ENCODE results near the gene DMPK. TPM values are rescaled to one million over a fixed set of nuclear protein-coding genes. Genes with fewer than 3 reads are reported as not detected.

DMPK gene
- total and polyA plus RNA-seq, 9 of the 15 experiments (the other 6 are each of a cell fraction or from before 2014, with no cell fraction given), result 0.24 to 31.3 (median 7.3) TPM

DNA sequence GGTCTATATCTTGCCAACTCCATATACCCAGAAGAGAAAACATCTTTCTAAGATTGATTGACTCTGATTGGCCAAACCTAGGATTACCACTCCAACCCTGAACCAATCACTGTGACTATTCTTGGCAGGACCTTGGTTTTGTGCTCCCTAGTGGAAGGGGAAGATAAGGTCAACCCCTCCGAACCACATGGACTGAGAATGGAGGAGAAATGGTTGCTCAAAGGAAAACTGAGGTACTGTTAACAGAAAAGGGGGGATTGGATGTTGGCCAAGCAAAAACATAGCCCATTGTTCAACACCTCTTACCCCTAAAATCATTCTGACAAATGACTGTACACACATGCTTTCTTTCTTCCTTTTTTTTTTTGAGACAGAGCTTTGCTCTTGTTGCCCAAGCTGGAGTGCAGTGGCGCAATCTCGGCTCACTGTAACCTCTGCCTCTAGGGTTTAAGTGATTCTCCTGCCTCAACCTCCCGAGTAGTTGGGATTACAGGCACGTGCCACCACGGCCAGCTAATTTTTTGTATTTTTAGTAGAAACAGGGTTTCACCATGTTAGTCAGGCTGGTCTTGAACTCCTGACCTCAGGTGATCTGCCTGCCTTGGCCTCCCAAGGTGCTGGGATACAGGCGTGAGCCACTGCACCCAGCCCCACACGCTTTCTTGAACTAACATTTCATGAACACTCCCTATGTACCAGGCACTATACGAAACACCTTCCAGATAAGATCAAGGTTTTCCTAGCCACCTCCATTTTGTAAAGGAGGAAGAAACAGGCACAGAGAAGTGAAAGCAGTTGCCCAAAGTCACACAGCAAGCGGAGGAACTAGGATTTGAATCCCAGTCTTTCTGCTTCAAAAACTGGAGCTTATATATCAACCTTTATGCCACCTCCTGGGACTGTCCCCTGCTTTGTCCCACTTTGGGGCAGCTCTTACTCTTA, 42.5 kb downstream of the DMPK start (continued):
- TF ChIP-seq HNRNPH1 (optimal IDR thresholded peaks at IDR 0.05; ENCODE audit: low read depth, low read length) (no peak), CHD4 (IDR thresholded peaks at IDR 0.05; ENCODE audit: insufficient read depth, insufficient replicate concordance, low read depth, low read length, poor library complexity, severe bottlenecking) (no peak), ZNF785 (CRISPR knock-in tag; IDR thresholded peaks at IDR 0.05) (no peak), RNF2 (IDR thresholded peaks at IDR 0.05) (no peak), ZNF431 (CRISPR knock-in tag; IDR thresholded peaks at IDR 0.05) (no peak), TEAD2 (tag; IDR thresholded peaks at IDR 0.05) (no peak), ZNF41 (CRISPR knock-in tag; conservative IDR thresholded peaks at IDR 0.05) (no peak), ZBTB7A (IDR thresholded peaks at IDR 0.05; ENCODE audit: borderline replicate concordance, control insufficient read depth, low read depth, low read length) (no peak), ZKSCAN1 (IDR thresholded peaks at IDR 0.05; ENCODE audit: low read depth, low read length) (no peak), MECOM (CRISPR knock-in tag; IDR thresholded peaks at IDR 0.05) (no peak), TFAM (CRISPR knock-in tag; conservative IDR thresholded peaks at IDR 0.05) (no peak), FOSL1 (tag; conservative IDR thresholded peaks at IDR 0.05) (peak; percentile 54; the same call in 1 of the 2 replicates), SETDB1 (IDR thresholded peaks at IDR 0.05; ENCODE audit: low read length) (no peak), HDAC8 (tag; IDR thresholded peaks at IDR 0.05) (peak; percentile 81), ETV6 (IDR thresholded peaks at IDR 0.05; ENCODE audit: borderline replicate concordance in 1 of 2, low read depth in 2 of 2, low read length in 1 of 2) (no peak), ETV6 (CRISPR knock-in tag; IDR thresholded peaks at IDR 0.05; ENCODE audit: borderline replicate concordance) (no peak), POLR2A (conservative IDR thresholded peaks at IDR 0.05) (peak; percentile 88), POLR2B (IDR thresholded peaks at IDR 0.05; ENCODE audit: low read depth, partially characterized antibody) (peak; percentile 77)
- TF ChIP-seq, protein P1, sequence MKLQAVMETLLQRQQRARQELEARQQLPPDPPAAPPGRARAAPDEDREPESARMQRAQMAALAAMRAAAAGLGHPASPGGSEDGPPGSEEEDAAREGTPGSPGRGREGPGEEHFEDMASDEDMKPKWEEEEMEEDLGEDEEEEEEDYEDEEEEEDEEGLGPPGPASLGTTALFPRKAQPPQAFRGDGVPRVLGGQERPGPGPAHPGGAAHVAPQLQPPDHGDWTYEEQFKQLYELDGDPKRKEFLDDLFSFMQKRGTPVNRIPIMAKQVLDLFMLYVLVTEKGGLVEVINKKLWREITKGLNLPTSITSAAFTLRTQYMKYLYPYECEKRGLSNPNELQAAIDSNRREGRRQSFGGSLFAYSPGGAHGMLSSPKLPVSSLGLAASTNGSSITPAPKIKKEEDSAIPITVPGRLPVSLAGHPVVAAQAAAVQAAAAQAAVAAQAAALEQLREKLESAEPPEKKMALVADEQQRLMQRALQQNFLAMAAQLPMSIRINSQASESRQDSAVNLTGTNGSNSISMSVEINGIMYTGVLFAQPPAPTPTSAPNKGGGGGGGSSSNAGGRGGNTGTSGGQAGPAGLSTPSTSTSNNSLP (IDR thresholded peaks at IDR 0.05; ENCODE audit: borderline replicate concordance, low read depth, low read length), result no peak
- TF ChIP-seq, protein P2, sequence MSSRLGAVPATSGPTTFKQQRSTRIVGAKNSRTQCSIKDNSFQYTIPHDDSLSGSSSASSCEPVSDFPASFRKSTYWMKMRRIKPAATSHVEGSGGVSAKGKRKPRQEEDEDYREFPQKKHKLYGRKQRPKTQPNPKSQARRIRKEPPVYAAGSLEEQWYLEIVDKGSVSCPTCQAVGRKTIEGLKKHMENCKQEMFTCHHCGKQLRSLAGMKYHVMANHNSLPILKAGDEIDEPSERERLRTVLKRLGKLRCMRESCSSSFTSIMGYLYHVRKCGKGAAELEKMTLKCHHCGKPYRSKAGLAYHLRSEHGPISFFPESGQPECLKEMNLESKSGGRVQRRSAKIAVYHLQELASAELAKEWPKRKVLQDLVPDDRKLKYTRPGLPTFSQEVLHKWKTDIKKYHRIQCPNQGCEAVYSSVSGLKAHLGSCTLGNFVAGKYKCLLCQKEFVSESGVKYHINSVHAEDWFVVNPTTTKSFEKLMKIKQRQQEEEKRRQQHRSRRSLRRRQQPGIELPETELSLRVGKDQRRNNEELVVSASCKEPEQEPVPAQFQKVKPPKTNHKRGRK (tag; IDR thresholded peaks at IDR 0.05), result no peak
- TF ChIP-seq, protein P3, sequence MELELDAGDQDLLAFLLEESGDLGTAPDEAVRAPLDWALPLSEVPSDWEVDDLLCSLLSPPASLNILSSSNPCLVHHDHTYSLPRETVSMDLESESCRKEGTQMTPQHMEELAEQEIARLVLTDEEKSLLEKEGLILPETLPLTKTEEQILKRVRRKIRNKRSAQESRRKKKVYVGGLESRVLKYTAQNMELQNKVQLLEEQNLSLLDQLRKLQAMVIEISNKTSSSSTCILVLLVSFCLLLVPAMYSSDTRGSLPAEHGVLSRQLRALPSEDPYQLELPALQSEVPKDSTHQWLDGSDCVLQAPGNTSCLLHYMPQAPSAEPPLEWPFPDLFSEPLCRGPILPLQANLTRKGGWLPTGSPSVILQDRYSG (tag; conservative IDR thresholded peaks at IDR 0.05; ENCODE audit: low read depth), result peak; percentile 85
- TF ChIP-seq, protein P4, sequence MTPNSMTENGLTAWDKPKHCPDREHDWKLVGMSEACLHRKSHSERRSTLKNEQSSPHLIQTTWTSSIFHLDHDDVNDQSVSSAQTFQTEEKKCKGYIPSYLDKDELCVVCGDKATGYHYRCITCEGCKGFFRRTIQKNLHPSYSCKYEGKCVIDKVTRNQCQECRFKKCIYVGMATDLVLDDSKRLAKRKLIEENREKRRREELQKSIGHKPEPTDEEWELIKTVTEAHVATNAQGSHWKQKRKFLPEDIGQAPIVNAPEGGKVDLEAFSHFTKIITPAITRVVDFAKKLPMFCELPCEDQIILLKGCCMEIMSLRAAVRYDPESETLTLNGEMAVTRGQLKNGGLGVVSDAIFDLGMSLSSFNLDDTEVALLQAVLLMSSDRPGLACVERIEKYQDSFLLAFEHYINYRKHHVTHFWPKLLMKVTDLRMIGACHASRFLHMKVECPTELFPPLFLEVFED (CRISPR knock-in tag; conservative IDR thresholded peaks at IDR 0.05), result no peak

All from K562 (cell line).